HL-60 (cell line): ENCODE results near the gene CCL11.

Experiments
- CTCF ChIP-seq: IDR thresholded peaks from one replicate; pipeline ENCODE4 v1.5.1; 2011; ENCODE audit warnings: low read length, control low read depth, inconsistent platforms; ENCODE audit not compliant: insufficient read depth
- POLR2AphosphoS5 ChIP-seq: IDR thresholded peaks from 2 replicates; pipeline ENCODE4 v1.6.1; 2012; ENCODE audit warnings: low read depth

- no peak for TF ChIP-seq POLR2AphosphoS5
- no peak for TF ChIP-seq CTCF
Measured at GRCh38 chr17:34302636-34303035, 17.1 kb downstream of the CCL11 start.
